Uterus (tissue), 2 donors: Measurements from ENCODE around the gene IGF1R.

ENCODE experiments used
- POLR2A ChIP-seq, 2 donors: fragments of 450-650 bp; IDR thresholded peaks; one replicate each; pipeline ENCODE4 v1.6.1; 2016; ENCODE audit warnings: antibody characterized with exemption in 2 of 2, mild to moderate bottlenecking in 1 of 2, moderate library complexity in 1 of 2
- TF ChIP-seq, protein P1 (sequence below), 4 experiments: fragments of 200-600 bp in 2 of 4; fragments of 450-650 bp in 2 of 4; sonication (generic) in 2 of 4; IDR thresholded peaks; one replicate each; pipeline ENCODE4 v1.5.1; 2016 to 2019; ENCODE audit warnings: antibody characterized with exemption in 4 of 4, mild to moderate bottlenecking in 2 of 4, moderate library complexity in 1 of 4

DNA sequence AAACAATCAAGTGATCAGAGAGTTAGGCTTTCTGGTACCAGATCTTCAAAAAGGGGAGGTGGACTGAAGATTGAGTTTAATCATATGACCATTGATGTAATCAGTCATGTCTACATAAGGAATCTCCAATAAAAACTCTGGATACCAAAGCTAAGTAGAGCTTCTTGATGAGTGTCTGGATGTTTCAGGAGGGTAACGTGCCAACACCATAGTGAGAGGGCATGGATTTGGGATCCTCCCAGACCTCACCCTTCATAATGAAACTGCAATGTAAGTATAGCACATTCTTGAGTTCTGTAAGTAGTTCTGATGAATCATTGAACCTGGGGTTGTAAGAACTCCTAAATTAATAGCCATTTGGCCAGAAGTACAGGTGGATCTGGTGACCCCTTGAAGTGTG lies 337.9 kb downstream of the IGF1R start:
- TF ChIP-seq POLR2A (IDR thresholded peaks at IDR 0.05), result no peak
- TF ChIP-seq, protein P1, sequence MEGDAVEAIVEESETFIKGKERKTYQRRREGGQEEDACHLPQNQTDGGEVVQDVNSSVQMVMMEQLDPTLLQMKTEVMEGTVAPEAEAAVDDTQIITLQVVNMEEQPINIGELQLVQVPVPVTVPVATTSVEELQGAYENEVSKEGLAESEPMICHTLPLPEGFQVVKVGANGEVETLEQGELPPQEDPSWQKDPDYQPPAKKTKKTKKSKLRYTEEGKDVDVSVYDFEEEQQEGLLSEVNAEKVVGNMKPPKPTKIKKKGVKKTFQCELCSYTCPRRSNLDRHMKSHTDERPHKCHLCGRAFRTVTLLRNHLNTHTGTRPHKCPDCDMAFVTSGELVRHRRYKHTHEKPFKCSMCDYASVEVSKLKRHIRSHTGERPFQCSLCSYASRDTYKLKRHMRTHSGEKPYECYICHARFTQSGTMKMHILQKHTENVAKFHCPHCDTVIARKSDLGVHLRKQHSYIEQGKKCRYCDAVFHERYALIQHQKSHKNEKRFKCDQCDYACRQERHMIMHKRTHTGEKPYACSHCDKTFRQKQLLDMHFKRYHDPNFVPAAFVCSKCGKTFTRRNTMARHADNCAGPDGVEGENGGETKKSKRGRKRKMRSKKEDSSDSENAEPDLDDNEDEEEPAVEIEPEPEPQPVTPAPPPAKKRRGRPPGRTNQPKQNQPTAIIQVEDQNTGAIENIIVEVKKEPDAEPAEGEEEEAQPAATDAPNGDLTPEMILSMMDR (IDR thresholded peaks at IDR 0.05), result no peak
